Measurements from ENCODE around the gene TTC7B.
A peak's percentile ranks its signal among the peaks of the same experiment; 100 is the strongest.

The TTC7B gene

DNA sequence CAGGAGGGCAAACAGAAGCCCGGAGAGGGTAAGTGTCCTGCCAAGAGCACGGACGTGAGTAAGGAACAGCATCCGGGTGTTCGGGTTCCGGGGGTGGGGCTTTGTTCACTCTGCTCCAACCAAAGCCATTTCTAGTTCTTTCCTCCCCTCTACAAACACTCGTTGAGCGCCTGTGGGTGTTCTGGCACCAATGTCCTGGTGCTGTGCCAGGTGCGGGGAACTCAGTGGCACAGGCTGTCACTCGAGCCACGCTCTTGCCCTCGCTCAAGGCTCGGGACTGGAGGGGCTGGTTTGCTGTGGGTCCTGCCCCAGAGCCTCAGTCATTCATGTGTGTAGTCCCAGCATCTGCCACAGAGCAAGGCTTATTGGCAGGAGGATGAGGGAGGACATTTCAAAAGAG is 261.9 kb downstream of the TTC7B start:
- no peak for TF ChIP-seq CTCF (IDR thresholded peaks at IDR 0.05)
- Mint-ChIP-seq H3K4me1 (peaks cover 36% of the 10 kb centered on the region), H3K9me3 (peaks cover 3% of the 10 kb centered on the region), H3K27ac (peak overlapping the region; percentile 45), H3K36me3 (ENCODE audit: low read depth) (peaks cover 7% of the 10 kb centered on the region), H3K4me3 (no peak overlapping the region), H3K27me3 (ENCODE audit: low read depth, poor library complexity) (no peaks in the 10 kb centered on the region)
- DNase-seq, result no peak

DNA sequence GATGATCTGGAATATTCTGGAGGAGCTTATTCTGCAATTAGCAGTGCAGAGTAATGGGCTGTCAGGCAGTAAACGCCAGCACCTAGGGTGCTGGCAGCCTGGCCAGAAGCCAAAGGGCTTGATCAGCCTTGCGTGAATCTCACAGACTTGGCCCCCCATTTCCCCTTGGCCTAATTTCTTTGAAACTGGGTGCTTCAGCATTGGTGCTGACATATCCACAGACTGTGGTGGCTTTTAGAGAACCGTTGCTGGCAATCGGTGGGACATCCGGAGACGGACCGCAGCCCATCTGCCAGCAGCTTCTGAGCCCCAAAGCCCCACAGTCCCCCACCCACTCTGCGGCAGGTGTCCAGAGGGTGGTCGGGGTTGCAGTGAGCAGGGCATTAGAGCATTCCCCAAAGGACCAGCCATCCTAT is 262.3 kb downstream of the TTC7B start:
- no peak overlapping the region for H3K4me3 Mint-ChIP-seq

GRCh38 chr14:90553298-90553920 is 262.8 kb downstream of the TTC7B start:
- no peak for TF ChIP-seq CTCF (IDR thresholded peaks at IDR 0.05)
- Mint-ChIP-seq H3K4me1 (peaks cover 36% of the 10 kb centered on the region), H3K27ac (no peak overlapping the region), H3K27me3 (ENCODE audit: low read depth, poor library complexity) (no peaks in the 10 kb centered on the region), H3K9me3 (peaks cover 3% of the 10 kb centered on the region), H3K4me3 (no peak overlapping the region), H3K36me3 (ENCODE audit: low read depth) (peaks cover 7% of the 10 kb centered on the region)
- no peak for DNase-seq

More for the DNA sequence above, 262.3 kb downstream of the TTC7B start:
- peaks cover 3% of the 10 kb centered on the region for H3K9me3 Mint-ChIP-seq
- H3K27ac Mint-ChIP-seq, result no peak overlapping the region
- H3K4me1 Mint-ChIP-seq, result peaks cover 36% of the 10 kb centered on the region
- DNase-seq, result no peak
- no peak for TF ChIP-seq CTCF (IDR thresholded peaks at IDR 0.05)
- H3K27me3 Mint-ChIP-seq (ENCODE audit: low read depth, poor library complexity), result no peaks in the 10 kb centered on the region
- peaks cover 7% of the 10 kb centered on the region for H3K36me3 Mint-ChIP-seq (ENCODE audit: low read depth)

GRCh38 chr14:90552465-90553297 is 263.5 kb downstream of the TTC7B start:
- no peak for TF ChIP-seq CTCF (IDR thresholded peaks at IDR 0.05)
- Mint-ChIP-seq H3K4me1 (peaks cover 36% of the 10 kb centered on the region), H3K27me3 (ENCODE audit: low read depth, poor library complexity) (no peaks in the 10 kb centered on the region), H3K36me3 (ENCODE audit: low read depth) (peaks cover 7% of the 10 kb centered on the region), H3K27ac (no peak overlapping the region), H3K4me3 (no peak overlapping the region), H3K9me3 (peaks cover 3% of the 10 kb centered on the region)
- no peak for DNase-seq

- no peaks in the 10 kb centered on the region for H3K27me3 Mint-ChIP-seq (ENCODE audit: low read depth, poor library complexity)
- H3K36me3 Mint-ChIP-seq (ENCODE audit: low read depth), result peaks cover 7% of the 10 kb centered on the region
- no peak for DNase-seq
- H3K27ac Mint-ChIP-seq, result no peak overlapping the region
- no peak overlapping the region for H3K4me3 Mint-ChIP-seq
- no peak for TF ChIP-seq CTCF (IDR thresholded peaks at IDR 0.05)
- H3K4me1 Mint-ChIP-seq, result peaks cover 37% of the 10 kb centered on the region
- H3K9me3 Mint-ChIP-seq, result peaks cover 3% of the 10 kb centered on the region
These were observed 264.3 kb downstream of the TTC7B start for GRCh38 chr14:90551733-90552464.
